Middle frontal gyrus (tissue), 1 donor: Measurements from ENCODE around the gene MAP7D3.
"Not testable (repeated sequence)": the region's sequence is repeated elsewhere in the genome, so short reads cannot be mapped to it uniquely, and the experiment has no call there.

Experiments
- DNase-seq: peaks from one replicate; pipeline ENCODE4 v3.0.0-alpha.2; 2015; ENCODE audit warnings: low spot score; ENCODE audit errors: extremely low spot score

Gene MAP7D3

DNA sequence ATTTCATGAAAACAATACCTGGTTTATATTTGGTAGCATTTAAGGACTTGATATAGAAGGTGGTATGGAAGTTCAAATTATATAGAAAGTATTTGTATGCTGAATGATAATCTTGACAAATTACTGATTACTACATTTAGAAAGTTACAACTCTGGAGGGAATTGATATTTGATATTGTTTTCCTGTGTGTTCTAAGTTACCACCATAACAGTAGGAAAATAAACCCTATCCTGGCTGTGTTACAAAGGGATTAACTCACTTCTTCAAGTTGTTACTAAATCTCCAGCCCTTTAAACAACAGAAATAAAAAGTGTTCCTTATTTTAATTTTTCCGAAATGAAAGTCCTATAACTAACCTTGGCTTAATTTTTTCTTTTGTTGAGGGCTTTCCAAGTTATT lies 67.3 kb downstream of the MAP7D3 start:
- no peak for DNase-seq

DNA sequence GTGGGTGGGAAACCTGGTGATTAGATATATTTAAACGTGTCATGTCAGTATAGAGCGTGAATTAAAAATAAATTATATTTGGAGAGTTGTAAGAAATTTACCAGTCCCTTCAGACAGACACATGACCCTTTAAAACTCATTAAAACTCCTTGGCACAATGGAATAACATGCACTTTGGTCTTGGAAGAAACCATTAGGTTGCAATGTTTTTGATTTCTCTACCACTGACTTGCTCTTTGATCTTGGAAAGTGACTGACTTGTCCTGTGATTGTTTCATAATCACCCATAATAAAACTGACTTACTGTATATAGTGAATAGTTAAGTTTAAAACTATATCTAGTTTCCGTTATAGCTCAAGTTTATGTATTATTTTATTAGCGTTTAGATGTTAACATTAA lies 68.0 kb downstream of the MAP7D3 start:
- DNase-seq, result no peak

DNA sequence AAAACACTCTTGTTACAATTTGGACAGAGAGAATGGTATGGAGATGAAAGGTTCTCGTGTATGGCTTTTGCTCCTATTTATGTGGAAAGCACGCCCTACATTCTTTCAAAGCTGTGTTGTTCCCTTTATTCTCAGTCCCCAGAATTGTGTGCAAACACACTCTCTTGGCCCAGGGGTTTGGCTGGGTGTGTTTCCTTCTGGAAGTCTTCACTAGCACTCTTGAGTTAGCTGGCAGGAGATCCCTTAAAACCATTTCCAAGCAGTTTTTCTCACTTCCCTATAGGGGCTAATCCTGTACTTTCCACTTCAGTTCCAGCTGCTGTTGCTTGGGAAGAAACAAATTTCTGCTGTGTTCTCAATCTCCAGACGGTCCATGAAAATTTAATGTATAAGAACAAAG lies 68.8 kb downstream of the MAP7D3 start:
- no peak for DNase-seq

DNA sequence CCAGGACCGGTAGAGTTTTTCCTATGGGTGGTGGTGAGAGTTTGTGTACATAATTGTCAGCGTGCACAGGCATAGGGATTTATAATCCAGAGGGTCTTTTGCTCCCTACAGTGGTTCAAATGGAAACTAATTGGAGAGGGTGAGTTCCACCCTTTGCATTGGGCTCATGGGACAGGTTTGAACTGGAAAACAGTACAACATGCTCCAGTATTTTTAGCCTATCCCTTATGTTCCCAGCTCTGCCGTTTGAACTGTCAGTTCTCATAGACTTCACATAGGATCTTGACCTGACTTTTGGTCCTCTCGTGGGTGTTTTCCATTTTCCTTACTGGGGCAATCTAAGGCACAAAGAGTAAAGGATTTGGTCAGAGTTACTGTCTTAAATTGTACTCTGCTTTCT lies 72.1 kb downstream of the MAP7D3 start:
- no peak for DNase-seq

DNA sequence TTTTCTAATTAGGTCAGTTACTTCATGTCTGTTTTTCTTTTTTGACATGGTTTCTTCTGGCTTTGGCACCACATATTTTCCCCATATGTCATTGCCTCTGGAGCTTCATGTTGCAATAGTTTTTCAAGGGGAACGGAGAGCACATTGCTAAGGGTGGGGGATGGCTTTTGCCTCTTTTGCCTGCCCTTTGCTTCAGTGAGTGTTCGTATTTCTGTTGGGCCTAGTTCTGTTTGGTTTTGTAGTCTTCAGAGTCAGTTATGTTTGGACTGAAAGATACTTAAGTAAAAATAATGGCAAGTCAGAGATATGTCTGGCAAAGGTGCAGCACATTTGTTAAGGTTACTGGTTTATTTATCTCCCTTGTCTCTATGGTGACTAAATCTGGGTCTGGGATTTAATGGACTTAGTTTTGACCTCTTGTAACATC lies 74.8 kb downstream of the MAP7D3 start:
- no peak for DNase-seq

DNA sequence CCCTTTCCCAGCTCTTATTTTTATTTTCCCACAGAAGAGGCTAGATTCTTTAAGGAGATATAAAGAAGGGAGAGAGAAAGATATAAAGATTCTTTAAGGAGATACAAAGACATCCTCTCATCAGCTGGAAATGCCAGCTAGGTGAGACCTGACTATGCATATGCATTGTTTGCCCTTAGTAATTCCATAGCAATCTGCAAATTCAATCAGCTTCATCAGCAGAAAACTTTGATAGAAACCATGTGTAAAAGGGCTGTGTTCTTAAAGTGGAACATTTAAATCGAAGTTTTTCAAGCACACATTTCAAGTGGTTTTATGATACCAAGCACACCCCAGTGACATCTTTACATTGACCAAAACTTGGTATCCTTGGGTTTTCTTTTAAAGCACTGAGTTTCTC lies 79.8 kb downstream of the MAP7D3 start:
- no peak for DNase-seq

DNA sequence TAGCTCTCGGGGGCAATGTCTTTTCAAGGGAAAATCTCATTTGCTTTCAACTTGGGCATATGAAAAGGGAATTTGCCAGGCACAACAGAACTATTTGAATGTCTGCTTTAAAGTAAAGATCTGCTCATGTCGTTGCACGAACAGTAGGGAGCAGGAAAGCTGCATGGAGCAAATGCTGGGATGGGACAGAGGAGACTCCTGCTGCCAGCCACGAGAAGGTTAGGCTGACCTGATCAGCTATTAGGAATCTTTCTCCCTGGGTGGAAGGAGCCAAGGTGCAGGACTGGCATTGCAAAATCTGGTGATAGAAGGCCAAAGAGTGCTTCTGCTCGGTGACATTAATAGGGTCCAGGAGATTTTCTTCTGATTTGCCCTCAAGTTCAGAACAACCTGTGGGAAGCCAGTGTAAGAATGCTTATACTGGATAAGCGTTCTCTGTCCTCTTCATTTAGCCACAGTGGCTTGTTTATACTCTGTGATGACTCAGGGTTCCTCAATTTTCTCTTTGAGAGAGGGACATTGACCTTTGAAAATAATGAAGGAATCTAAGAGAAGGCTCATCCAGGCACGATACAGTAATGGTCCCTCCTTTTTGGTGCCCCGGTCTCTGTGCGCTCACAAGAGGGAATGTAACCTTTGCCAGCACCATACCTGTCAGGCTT lies 80.9 kb downstream of the MAP7D3 start:
- no peak for DNase-seq

DNA sequence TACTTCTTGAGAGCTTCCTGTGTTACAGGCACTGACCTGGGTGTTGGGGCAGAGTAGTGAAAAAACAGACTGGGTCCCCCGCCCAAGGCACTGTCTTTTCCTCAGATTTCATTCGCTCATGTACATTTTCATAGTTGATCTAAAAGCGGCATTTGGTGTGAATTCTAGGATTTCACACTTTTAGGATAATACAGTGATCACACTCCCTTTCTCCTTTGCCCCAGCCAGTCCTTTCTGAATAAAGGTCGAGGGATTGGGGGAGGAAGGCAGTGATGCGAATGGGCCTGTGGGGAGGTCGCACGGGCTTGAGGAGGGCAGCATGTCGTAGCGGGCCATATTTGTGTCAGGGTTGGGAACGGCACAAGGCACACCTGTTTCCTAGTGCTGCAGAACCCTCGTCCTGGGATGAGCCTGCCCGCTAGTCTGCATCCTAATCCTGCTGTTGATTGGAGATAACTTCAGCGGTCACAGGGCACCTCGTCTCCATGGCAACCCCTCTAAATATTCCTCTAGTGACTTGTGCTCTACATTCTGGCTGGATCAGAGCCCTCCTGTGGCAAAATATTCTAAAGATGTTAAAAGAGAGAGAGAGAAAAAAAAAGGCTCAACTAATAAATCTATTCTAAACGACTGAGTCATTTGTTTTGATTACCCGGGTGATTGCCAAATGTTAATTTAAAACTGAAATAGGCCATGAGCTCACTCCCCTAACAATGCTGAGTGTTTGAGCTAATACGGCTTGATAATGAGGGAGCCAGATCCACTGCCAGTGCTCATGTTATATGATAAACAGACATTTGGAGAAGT lies 82.1 kb downstream of the MAP7D3 start:
- no peak for DNase-seq

DNA sequence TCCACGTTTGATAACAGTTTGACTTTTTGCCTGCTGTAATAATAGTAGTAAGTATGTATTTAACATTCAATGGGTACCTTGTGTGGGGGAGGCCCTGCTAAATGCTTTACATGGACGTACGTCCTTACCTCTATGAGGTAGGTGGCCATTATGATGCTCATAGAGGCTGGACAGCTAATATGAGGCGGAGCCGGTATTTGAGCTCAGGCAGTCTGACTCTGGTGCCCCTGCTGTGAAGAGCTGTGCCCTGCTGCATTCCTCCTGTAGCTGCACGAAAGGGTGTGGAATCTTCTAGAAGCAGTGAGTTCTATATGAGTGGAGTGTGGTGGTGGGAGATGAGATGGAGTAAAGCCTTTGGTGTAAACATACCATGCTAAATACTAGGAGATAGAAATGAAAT lies 83.2 kb downstream of the MAP7D3 start:
- DNase-seq, result not testable (repeated sequence)

DNA sequence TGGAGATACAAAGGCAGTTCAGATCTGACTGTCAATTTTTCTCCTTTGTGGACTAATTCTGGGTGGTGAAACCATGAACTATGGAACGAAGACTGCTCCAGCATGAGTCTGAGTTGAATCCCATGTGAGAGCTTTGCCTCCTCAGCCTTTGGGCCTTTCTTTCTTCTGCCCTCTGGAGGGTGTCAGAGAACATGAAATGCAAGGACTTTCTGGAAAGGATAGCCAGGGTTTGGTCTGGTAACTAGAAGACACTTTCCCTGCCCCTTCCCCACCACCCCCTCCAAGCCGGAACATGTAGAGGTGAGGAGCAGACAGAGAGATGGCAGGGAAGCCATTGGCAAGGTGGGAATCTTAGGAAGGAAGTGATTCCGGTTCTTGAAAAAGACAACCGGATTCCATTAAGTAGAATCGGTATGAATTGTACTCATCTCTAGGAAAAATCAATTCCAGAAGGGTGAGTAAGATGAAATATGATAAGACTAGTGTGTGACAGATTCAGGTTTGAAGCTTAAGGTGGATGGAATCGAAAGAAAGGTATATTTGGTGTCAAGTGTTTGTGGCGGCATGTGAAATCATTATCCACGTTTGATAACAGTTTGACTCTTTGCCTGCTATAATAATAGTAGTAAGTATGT lies 84.9 kb downstream of the MAP7D3 start:
- no peak for DNase-seq

DNA sequence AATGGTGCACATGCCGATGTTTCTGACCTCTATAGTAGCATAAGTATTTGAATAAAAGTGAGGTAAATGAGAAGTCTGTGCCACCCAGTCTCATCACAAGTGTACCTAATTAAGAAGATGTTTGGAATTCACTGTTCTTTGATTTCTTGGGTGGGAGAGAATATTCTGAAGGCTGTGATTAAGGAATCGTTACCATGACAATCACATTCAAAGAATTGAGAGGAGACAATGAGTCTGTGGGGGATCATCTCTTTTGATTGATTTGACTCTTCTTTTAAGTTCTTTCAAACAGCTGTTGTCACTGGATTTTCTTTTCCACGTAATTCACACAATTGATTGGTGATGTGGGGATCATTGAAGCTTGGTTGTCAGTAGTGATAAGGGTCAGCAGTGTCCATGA lies 85.8 kb downstream of the MAP7D3 start:
- no peak for DNase-seq

DNA sequence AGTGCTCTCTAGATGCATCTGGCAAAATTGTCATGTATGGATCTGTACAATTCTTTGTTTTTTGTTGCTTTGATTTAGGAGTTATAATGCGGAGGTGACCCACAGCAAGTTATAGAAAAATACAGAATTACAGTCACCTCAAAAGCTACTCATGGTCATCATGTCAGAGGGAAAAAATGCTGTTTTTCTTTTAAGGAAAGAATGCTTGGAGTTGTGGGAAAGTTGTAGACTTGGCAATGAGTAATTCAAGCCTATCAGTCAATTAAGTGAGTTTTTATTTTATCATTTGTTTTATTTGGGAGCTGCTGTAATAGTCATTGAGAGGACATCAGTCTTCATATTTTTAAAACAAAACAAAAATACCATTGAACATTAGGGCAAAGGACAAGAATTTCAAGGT lies 87.5 kb downstream of the MAP7D3 start:
- no peak for DNase-seq
